Right atrium auricular region (tissue), 2 donors: ENCODE measurements around the gene LINGO1. TPM values are rescaled to one million over a fixed set of nuclear protein-coding genes. Genes with fewer than 3 reads are reported as not detected.
A peak's percentile ranks its signal among the peaks of the same experiment; 100 is the strongest.

Experiments used
- DNase-seq: peaks from one replicate; pipeline ENCODE4 v3.0.0-alpha.2; 2019; ENCODE audit warnings: low spot score
- H3K27ac ChIP-seq, 2 donors: fragments of 200-600 bp; sonication (generic); 1 replicate in 1 of 2; 2 replicates in 1 of 2; pipeline ENCODE4 v1.5.1; 2016 to 2019
- H3K27me3 ChIP-seq, 2 donors: fragments of 200-600 bp; sonication (generic); one replicate each; pipeline versions ENCODE4 v1.5.1 to v1.6.0; 2017 to 2019
- H3K36me3 ChIP-seq: fragments of 200-600 bp; sonication (generic); one replicate; pipeline ENCODE4 v1.5.1; 2016
- H3K4me1 ChIP-seq, 2 donors: fragments of 200-600 bp; sonication (generic); one replicate each; pipeline versions ENCODE4 v1.5.1 to v1.6.0; 2017 to 2019
- H3K4me3 ChIP-seq, 2 donors: fragments of 200-600 bp; sonication (generic); 1 replicate in 1 of 2; 2 replicates in 1 of 2; pipeline ENCODE4 v1.5.1; 2017 to 2019; ENCODE audit warnings: mild to moderate bottlenecking in 1 of 2, moderate library complexity in 1 of 2
- H3K9me3 ChIP-seq, 2 donors: fragments of 200-600 bp; sonication (generic); one replicate each; pipeline ENCODE4 v1.5.1; 2019
- CTCF ChIP-seq, 2 donors: fragments of 200-600 bp; sonication (generic); IDR thresholded peaks; one replicate each; pipeline ENCODE4 v1.5.1; 2019; ENCODE audit warnings: antibody characterized with exemption in 2 of 2
- total RNA-seq, 2 donors: library from RNA; depleted of rRNA; stranded (reverse); fragments of >200 nt; gene quantifications; one replicate each; pipeline ENCODE4 v1.1.0, GENCODE V29; 2016

LINGO1 gene
- total RNA-seq, 2 donors from 2014 or later = 7.0 to 9.4 TPM

DNA sequence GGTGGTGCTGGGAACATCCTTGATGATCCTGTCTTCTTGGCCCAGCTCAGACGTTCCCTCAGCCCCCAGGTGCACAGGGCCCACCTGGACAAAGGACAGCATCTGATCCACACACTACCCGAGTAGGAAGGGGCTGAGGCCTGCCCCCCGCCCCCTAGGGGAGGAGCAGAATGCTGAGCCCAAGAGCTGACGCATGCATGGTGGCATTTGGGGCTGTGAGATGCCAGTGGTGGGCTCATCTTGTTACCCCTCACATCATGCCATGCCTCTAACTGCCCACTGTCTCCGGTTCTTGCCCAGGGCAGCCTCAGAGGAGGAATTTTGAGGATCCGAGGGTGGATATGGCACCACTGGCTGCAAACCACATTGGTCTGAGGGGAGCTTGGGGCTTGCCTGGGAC, 61.5 kb downstream of the LINGO1 start:
- Histone ChIP-seq H3K27ac (no peak overlapping the region), H3K4me1 (peaks cover 0 to 6% of the 10 kb centered on the region in 2 donors), H3K27me3 (no peaks in the 10 kb centered on the region), H3K9me3 (no peaks in the 10 kb centered on the region), H3K4me3 (no peak overlapping the region), H3K36me3 (no peaks in the 10 kb centered on the region)
- no peak for DNase-seq
- no peak for TF ChIP-seq CTCF (IDR thresholded peaks at IDR 0.05)

DNA sequence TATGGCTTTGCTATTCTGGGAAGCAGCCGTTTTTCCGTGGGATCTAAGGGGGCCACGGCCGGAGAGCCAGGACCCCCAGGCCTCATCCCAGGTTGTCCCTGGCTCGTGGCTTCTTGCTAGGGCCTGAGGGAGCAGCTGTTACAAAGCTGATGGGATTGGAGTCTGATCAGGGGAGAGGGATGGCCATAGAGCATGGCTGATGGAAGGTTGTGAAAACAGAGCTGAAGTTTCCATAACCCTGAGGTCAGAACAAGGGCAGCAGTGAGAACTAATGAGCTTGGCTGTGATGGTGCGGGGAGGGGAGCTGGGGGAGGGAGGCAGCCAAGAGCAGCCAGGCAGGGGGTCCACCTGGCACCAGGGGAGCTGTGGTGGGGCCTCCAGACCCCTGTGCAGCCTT, 63.0 kb downstream of the LINGO1 start:
- peaks cover 0 to 6% of the 10 kb centered on the region in 2 donors for H3K4me1 ChIP-seq
- no peak for DNase-seq
- TF ChIP-seq CTCF (IDR thresholded peaks at IDR 0.05) = no peak
- no peaks in the 10 kb centered on the region for H3K36me3 ChIP-seq
- H3K9me3 ChIP-seq = no peaks in the 10 kb centered on the region
- no peak overlapping the region for H3K27ac ChIP-seq
- peak overlapping the region; percentile 3 to 37 for H3K4me3 ChIP-seq
- H3K27me3 ChIP-seq = no peaks in the 10 kb centered on the region

DNA sequence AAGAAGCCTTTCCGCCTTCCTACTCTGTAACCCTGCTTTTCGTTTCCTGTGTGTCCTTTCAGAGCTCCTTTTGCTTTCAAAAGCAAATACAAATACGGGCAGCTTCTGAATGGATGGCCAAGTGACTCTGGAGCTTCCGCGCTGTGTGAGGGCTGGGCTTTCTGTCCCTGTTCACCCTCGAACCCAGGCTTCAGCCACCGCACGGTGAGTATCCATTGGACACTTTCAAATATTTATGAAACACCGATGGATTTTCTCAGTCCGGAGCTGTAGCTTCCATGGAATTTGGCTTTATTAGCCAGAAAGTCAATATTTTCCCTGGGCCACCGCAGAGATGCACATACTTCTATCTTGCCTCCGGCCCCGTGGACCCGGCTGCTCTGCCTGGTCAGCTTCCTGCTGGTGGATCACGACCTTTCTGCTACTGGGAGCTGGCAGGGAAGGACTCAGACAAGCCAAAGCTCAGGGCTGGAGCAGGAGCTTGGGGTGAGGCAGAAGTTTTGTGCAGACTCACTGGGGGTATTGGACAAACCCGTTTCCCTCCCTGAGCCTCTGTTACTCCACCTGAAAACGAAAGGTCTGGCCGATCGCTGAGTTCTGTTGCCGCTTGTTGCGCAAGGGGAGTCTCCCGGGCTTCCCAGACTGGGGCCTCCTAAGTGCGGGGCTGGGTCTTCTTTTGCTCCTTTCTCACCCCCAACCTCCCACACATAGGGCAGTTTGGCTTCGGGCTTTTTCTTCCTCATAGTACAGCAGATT, 63.6 kb downstream of the LINGO1 start:
- TF ChIP-seq CTCF (IDR thresholded peaks at IDR 0.05) = no peak
- no peaks in the 10 kb centered on the region for H3K36me3 ChIP-seq
- no peaks in the 10 kb centered on the region for H3K27me3 ChIP-seq
- no peaks in the 10 kb centered on the region for H3K9me3 ChIP-seq
- peak; percentile 65 for DNase-seq
- peak overlapping the region; percentile 3 to 37 for H3K4me3 ChIP-seq
- H3K4me1 ChIP-seq = peaks cover 0 to 6% of the 10 kb centered on the region in 2 donors
- peak overlapping the region in 1 of 2 donors; percentile 17 for H3K27ac ChIP-seq

GRCh38 chr15:77568014-77568972, 64.4 kb downstream of the LINGO1 start:
- H3K27ac ChIP-seq = no peak overlapping the region
- peaks cover 0 to 6% of the 10 kb centered on the region in 2 donors for H3K4me1 ChIP-seq
- DNase-seq = no peak
- TF ChIP-seq CTCF (IDR thresholded peaks at IDR 0.05) = no peak
- no peaks in the 10 kb centered on the region for H3K27me3 ChIP-seq
- H3K4me3 ChIP-seq = peak overlapping the region in 1 of 2 donors; percentile 37
- H3K36me3 ChIP-seq = no peaks in the 10 kb centered on the region
- H3K9me3 ChIP-seq = no peaks in the 10 kb centered on the region

DNA sequence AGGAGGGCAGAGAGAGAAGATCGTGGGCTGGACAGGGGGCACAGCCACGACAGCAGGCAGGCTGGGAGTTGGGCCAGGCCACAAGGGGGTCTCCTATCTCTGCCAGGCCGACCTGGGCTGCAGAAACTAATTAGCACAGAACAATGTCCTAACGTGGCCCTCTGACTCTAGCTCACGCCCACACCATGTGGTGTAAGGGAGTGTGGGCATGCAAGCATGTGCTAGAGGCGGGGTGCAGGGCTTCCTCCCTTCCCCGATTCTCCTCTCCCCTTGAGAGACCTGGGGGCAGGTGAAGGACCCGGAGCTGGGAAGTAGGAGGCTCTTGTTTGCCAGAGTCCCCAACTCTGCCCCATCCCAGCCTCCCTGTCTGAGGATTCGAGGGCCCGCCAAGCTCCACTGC, 65.5 kb downstream of the LINGO1 start:
- Histone ChIP-seq H3K9me3 (no peaks in the 10 kb centered on the region), H3K27ac (no peak overlapping the region), H3K27me3 (no peaks in the 10 kb centered on the region), H3K36me3 (no peaks in the 10 kb centered on the region), H3K4me3 (no peak overlapping the region), H3K4me1 (peaks cover 0 to 6% of the 10 kb centered on the region in 2 donors)
- no peak for TF ChIP-seq CTCF (IDR thresholded peaks at IDR 0.05)
- no peak for DNase-seq
